NCI-H1930 (cell line): Measurements from ENCODE around the gene AGRN.
"Not testable (repeated sequence)": the region's sequence is repeated elsewhere in the genome, so short reads cannot be mapped to it uniquely, and the experiment has no call there.

Experiments used
- DNase-seq, 2 experiments: peaks; one replicate each; lab custom pipeline; 2025; lab: John Stamatoyannopoulos, UW

AGRN gene

GRCh38 chr1:1067284-1067859 lies 47.5 kb downstream of the AGRN start:
- DNase-seq: no peak

- no peak for DNase-seq
These were observed 48.1 kb downstream of the AGRN start for GRCh38 chr1:1067860-1068516.

DNA sequence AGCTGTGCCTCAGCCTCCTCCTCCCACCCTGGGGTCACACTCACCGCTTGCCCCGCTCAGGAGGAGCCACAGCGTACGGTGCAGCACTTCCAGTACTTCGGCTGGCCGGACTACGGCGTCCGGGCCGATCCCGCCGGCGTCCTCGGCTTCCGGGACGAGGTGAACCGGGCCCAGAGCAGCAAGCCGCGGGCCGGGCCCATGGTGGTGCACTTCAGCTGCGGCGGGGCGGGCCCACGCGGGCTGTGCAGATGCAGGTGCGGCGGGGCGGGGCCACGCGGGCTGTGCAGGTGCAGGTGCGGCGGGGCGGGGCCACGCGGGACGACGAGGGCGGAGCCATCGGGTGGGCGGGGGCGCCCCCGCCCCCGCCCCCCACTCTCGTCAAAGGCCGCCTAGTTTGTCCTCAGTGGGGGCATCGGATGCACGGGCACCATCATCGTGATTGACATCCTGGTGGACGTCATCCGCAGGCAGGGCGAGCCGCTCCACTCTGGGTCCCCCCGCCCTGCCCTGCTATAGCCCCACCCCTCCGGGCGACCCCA lies 48.7 kb downstream of the AGRN start:
- DNase-seq: peak in 1 of 2 experiments; percentile 74

GRCh38 chr1:1069056-1069710 lies 49.3 kb downstream of the AGRN start:
- peak; percentile 80 to 82 for DNase-seq

DNA sequence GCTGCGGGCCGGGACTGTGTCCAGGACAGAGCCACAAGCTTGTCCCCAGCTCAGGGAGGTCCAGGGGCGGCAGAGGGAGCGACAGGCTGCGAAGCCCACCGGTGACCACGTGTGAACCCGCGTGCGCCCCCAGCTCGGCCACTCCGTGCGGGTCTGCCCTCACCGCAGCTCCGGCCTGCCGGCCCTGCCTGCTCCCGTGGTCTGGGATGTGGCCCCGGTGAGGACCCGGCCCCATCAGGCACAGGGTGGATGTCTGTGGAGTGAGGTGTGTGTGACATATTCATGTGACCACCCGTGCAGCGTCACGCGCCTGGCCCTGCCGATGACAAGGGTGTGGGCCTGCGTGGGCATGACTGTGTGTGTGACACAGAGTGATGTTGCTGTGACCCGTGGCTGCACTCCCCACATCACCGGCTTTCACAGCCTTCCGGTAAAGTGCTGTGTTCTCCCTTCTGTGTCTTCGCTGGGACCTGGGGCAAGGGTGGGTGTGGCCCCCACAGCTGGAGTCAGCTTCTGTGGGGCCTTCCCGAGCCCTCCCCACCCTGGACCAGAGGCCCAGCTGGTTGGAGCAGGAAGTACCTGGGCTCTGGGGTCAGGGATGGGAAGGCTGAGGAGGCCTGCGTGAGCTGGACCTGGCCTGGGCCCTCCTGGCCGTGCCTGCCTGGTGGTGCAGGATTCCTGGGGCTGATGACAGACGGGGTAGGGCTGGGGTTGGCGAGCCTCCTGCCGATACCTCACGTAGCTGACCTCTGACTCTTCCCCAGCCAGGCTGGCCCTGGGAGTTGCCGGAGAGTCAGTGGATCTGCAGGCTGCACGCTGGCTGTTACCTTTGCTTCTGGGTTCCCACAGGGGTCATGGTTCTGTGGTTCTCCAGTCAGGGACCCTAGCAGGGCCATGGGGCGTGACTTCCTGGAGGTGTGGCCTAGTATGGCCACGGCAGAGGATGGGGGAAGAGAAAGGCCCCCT lies 50.1 kb downstream of the AGRN start:
- no peak for DNase-seq

GRCh38 chr1:1071486-1072298 lies 51.8 kb downstream of the AGRN start:
- DNase-seq: no peak

- DNase-seq: no peak
These were observed 52.5 kb downstream of the AGRN start for GRCh38 chr1:1072299-1072848.

GRCh38 chr1:1072849-1073742 lies 53.2 kb downstream of the AGRN start:
- DNase-seq: no peak

DNA sequence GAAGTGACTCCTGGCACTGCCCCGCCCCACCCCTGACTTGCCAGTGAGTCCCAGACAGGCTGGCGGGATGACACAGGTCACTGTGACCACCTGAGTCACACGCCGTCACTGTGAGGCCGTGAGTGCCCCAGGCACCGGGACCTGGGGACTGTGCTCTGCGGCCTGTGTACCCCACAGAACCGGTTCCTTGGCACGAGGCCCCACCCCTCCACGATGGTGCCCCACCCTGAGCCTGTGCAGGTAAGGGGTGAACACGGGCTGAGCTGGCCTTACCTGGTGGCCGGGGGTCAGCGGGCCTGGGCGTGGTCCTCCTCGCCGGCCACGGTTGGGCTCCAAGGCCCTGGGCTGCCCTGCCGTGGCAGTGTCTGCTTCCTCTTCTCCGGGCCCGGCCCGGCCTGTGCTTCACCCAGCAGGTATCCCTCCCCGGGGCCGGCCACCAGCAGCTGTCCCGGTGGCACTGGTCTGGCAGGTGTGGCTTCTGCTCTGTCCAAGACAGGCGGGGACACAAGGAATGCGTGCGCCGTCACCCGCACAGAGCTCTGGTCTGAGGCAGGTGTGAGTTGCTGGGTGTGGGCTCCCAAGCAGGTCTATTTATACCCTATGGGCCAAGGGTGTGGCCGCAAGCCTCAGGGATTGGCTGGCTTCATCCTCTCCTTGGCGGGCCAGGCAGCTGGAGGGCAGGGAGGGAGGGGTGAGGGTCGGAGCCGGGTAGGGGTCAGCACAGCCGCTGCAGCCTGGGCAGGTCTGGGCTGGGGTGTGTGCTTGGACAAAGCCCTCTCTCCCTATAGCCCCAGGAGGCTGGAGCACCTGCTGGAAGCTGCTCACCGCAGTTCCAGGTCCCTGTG lies 54.0 kb downstream of the AGRN start, which contains the start of gene RNF223:
TSS of gene RNF223 (minus strand) at position 564 of the 845 bp plus-strand sequence. CDS start 1,740 bp downstream, outside the sequence.
- no peak for DNase-seq

- DNase-seq: no peak
These were observed 54.8 kb downstream of the AGRN start for GRCh38 chr1:1074631-1075147.

DNA sequence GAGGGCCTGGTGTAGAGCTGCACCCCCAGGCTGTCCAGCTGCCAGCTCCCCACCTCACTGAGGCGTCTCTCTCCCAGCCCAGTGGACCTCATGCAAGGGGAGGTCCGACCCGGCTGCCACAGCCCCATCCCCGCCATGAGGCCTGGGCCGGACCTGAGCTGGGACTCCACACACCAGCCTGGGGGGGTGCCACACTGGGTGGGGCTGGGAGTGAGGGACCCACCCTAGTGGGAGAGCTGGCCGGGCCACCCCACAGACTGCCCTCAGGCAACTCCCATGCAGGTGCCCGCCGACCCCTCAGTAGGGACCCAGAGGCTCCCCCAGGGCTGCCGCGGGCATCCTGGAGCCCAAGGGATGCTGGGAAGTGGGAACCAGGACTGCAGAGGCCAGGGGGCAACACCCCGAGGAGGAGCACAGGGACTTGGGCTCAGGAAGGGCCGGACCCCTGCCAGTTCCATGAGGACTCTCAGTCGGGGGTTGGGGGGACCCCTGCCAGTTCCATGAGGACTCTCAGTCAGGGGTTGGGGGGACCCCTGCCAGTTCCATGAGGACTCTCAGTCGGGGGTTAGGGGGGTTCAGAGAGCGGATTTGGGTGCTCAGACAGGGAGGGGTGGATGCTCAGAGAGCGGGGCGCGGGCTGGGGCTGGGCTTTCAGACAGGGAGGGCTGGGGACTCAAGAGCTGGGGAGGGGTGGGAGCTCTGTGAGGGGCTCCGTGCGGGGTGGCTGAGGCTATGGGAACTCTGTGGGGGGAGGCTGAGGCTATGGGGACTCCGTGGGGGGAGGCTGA lies 55.4 kb downstream of the AGRN start:
- no peak for DNase-seq

- not testable (repeated sequence) for DNase-seq
These were observed 57.5 kb downstream of the AGRN start for GRCh38 chr1:1077396-1077795.

DNA sequence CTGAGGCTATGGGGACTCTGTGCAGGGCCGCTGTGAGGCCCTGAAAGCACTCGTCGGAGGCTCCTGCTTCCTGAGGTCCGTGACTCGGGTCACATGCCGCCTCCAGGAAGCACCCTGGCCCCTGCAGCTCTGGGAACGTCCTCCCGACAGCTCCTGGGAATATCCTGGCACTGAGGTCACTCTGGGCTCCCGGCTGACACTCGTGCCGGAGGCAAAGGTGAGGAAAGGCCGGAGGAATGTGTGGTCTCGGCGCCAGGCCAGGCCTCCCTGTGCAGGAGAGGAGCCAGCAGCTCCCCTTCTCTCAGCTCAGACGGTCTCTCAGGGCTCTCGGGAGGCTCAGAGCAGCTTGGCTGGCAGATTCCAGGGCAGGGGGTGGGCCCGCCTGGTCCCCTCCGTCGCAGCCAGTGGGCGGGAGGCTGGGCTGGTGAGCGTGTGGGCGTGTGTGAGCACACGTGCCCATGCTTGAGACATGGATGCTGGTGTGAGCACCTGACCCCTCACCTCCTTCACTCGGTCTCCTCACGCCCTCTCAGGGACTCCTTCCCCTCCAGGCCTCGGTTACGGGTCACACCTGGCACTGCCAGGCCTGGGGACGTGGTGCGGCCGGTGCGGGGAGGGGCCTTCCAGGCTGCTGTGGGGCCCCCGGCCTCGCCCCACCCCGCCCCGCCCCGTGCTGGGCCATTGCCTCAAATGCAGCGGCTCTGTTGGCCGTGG lies 59.6 kb downstream of the AGRN start:
- DNase-seq: peak; percentile 64 to 70

GRCh38 chr1:1080122-1080757 lies 60.3 kb downstream of the AGRN start:
- peak; percentile 56 to 64 for DNase-seq

GRCh38 chr1:1080951-1081310 lies 61.0 kb downstream of the AGRN start:
- DNase-seq: no peak
